ENCODE results near the gene NUP88.

- TF ChIP-seq CTCF (IDR thresholded peaks at IDR 0.05; ENCODE audit: poor library complexity, severe bottlenecking): no peak
- no peak for TF ChIP-seq POLR2AphosphoS5 (IDR thresholded peaks at IDR 0.05)
- no peak for TF ChIP-seq RAD21 (conservative IDR thresholded peaks at IDR 0.05)
- no peak for TF ChIP-seq EP300 (conservative IDR thresholded peaks at IDR 0.05; ENCODE audit: poor library complexity, severe bottlenecking)
- TF ChIP-seq EZH2 (IDR thresholded peaks at IDR 0.05; ENCODE audit: borderline replicate concordance, insufficient read depth, low read length, poor library complexity, severe bottlenecking): no peak
Observed at GRCh38 chr17:5355421-5356129, 63.9 kb downstream of the NUP88 start.
